Activated CD4-positive, alpha-beta T cell treated with anti-CD3 and anti-CD28 coated beads, Interleukin-2, Interleukin-6, amounts not matched to agents 100 ng/mL and 50 ng/mL, durations not matched to agents 16 hours and 8 hours (primary cell): Measurements from ENCODE around the gene AOPEP.
A peak's percentile ranks its signal among the peaks of the same experiment; 100 is the strongest.

Experiments
- DNase-seq: peaks from one replicate; pipeline ENCODE4 v3.0.0-alpha.2; 2020

AOPEP gene

GRCh38 chr9:95130484-95130883 is 404.0 kb downstream of the AOPEP start:
- no peak for DNase-seq

GRCh38 chr9:95131023-95131943 is 404.8 kb downstream of the AOPEP start:
- DNase-seq = peak; percentile 56

DNA sequence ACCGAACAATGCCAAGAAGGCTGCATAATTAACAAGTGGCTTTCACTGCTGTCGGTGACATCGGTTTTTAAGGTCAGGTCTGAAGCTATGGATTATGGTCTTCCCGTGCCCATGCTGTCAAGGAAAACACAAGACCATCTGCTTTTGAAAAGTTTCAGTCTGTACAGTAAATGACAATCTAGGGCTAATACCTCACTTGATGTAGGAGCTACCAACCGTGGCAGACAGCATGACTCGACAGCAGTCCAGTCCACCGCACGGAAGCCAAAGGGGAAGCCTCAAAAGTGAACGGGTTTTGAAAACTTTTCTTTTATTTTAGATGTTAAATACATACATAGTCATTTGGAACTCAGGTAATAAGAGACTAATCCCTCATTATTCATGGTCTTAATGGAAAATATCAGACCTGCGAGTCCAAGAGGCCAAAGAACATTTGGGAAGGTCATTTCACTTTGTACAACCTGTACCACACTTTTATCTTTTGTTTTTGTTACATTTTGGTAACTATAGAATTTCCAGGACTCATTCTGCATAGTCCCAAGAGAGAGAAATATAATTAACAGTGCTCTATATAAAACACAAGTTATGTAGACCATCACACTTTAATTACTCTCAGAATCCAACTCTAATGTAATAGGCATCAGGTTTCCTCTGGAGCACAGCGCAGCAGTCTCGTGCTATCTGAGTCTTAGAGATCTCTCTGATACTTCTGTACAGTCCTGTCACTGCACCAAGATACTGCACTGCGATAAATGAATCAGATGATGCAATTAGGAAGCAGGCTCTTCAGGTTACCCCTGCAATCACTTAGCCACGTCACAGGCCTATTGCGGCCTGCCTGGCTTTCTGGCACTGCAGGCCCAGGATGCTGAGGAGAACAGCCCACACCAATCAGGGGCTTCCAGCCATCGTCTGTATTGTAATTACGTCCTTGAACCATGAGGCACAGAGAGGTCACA is 406.1 kb downstream of the AOPEP start:
- DNase-seq = no peak

DNA sequence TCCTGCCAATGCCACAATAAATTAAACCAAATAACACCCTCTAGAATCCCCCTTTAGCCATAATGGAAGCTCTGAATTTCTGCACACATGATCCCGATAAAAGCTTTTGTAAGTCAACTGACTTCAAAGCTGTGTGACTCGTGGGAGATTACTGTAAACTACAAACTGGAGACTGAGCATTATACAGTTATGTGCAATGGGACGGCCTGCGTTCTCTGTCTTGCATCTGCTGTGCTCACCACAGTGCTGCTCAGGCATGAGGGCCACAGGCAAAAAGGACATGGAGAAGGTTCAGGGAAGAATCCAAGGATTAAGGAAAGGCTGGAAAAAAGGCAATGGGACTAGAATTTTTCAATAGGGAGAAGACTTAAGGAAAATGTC is 406.8 kb downstream of the AOPEP start:
- no peak for DNase-seq

- DNase-seq = no peak
Observed at GRCh38 chr9:95134457-95134881, 408.0 kb downstream of the AOPEP start.

GRCh38 chr9:95135756-95136155 is 409.3 kb downstream of the AOPEP start:
- DNase-seq = no peak
